ENCODE measurements around the gene EN1. TPM values are rescaled to one million over a fixed set of nuclear protein-coding genes. Genes with fewer than 3 reads are reported as not detected.
A peak's percentile ranks its signal among the peaks of the same experiment; 100 is the strongest.

Gene EN1
- total RNA-seq, 1 experiment from 2014 or later: not detected

DNA sequence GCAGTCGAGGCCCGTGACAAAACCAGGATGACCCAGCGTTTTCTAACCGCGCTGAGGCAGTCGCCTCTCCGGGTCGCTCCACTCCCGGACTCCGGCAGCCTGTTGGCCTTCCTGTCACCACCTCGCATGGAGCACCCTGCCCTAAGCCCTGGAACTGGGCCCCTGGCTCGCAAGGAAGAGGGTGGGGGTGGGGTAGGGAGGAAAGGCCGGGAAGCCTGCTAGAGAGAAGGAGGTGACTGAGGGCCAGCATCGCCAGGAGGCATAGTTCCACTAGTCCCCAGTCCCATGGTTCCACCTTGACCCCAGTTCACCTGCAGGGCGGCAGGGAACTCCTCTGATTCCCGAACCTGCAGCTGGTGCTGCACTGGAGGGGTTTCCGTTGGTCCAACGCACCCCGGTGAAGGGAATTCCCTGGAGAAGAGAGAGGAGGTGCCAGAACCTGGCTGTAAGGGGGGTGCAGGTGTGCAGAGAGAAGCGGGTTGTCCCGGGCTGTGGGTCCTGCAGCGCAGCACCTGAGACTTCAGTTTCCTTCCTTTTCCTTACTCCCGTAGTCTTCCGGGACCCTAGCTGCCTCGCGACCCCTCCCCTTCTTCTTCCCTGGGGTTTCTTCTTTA lies 11.8 kb upstream of the EN1 start (continued):
- TF ChIP-seq, protein P1, sequence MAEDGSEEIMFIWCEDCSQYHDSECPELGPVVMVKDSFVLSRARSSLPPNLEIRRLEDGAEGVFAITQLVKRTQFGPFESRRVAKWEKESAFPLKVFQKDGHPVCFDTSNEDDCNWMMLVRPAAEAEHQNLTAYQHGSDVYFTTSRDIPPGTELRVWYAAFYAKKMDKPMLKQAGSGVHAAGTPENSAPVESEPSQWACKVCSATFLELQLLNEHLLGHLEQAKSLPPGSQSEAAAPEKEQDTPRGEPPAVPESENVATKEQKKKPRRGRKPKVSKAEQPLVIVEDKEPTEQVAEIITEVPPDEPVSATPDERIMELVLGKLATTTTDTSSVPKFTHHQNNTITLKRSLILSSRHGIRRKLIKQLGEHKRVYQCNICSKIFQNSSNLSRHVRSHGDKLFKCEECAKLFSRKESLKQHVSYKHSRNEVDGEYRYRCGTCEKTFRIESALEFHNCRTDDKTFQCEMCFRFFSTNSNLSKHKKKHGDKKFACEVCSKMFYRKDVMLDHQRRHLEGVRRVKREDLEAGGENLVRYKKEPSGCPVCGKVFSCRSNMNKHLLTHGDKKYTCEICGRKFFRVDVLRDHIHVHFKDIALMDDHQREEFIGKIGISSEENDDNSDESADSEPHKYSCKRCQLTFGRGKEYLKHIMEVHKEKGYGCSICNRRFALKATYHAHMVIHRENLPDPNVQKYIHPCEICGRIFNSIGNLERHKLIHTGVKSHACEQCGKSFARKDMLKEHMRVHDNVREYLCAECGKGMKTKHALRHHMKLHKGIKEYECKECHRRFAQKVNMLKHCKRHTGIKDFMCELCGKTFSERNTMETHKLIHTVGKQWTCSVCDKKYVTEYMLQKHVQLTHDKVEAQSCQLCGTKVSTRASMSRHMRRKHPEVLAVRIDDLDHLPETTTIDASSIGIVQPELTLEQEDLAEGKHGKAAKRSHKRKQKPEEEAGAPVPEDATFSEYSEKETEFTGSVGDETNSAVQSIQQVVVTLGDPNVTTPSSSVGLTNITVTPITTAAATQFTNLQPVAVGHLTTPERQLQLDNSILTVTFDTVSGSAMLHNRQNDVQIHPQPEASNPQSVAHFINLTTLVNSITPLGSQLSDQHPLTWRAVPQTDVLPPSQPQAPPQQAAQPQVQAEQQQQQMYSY (CRISPR knock-in tag; IDR thresholded peaks at IDR 0.05): no peak
- no peak for TF ChIP-seq MXD4 (CRISPR knock-in tag; IDR thresholded peaks at IDR 0.05; ENCODE audit: borderline replicate concordance)
- no peak for TF ChIP-seq ETV6 (CRISPR knock-in tag; IDR thresholded peaks at IDR 0.05)
- no peak for TF ChIP-seq AFF4 (CRISPR knock-in tag; IDR thresholded peaks at IDR 0.05; ENCODE audit: borderline replicate concordance)
- no peak for TF ChIP-seq SP1 (CRISPR knock-in tag; conservative IDR thresholded peaks at IDR 0.05)
- TF ChIP-seq, protein P2, sequence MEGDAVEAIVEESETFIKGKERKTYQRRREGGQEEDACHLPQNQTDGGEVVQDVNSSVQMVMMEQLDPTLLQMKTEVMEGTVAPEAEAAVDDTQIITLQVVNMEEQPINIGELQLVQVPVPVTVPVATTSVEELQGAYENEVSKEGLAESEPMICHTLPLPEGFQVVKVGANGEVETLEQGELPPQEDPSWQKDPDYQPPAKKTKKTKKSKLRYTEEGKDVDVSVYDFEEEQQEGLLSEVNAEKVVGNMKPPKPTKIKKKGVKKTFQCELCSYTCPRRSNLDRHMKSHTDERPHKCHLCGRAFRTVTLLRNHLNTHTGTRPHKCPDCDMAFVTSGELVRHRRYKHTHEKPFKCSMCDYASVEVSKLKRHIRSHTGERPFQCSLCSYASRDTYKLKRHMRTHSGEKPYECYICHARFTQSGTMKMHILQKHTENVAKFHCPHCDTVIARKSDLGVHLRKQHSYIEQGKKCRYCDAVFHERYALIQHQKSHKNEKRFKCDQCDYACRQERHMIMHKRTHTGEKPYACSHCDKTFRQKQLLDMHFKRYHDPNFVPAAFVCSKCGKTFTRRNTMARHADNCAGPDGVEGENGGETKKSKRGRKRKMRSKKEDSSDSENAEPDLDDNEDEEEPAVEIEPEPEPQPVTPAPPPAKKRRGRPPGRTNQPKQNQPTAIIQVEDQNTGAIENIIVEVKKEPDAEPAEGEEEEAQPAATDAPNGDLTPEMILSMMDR (IDR thresholded peaks at IDR 0.05): no peak

DNA sequence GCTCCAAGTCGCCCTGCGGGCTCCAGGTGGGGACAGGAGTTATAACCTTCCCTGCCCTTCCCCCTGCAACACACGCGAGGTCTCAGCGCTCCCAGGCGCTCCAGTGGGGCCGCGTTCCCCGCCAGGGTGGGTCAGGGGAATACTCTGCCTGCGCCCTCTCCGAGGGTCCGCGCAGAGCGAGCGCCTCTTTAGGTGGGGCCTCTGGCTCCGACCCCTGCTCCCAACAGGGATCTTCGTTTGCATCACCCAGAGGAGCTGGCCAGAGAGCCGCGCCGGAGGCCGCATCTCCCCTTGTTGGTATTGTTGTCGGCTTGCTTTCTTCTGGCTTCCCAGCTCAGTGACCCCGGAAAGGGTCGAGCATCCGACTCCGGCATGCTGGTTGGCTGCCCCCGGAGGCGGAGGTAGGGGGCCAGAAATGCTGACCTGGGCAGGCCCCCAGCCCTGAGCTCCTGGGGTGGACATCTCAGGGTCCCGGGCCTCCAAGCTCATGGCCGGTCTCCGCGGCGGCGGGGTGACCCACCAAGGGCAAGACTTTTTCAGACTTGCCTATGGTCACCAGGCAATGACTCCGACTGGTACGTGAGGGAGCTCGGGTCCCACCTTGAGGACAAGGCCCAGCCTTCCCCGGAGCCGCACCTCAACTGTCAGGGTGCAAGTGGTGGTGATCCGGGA lies 11.2 kb upstream of the EN1 start:
- Mint-ChIP-seq H3K4me3 (peak overlapping the region; percentile 59), H3K36me3 (no peaks in the 10 kb centered on the region), H3K27ac (no peak overlapping the region), H3K27me3 (ENCODE audit: low read depth) (peaks cover 95% of the 10 kb centered on the region), H3K4me1 (peaks cover 42% of the 10 kb centered on the region), H3K9me3 (no peaks in the 10 kb centered on the region)
- TF ChIP-seq ESRRA (CRISPR knock-in tag; IDR thresholded peaks at IDR 0.05; ENCODE audit: borderline replicate concordance) (0 out of 2 replicates have a peak, but pooled peaks have one; percentile 16), MYBL2 (CRISPR knock-in tag; IDR thresholded peaks at IDR 0.05) (no peak), MAX (CRISPR knock-in tag; IDR thresholded peaks at IDR 0.05) (peak; percentile 0; the same call in 1 of the 2 replicates)
- DNase-seq (ENCODE audit: low spot score): peak; percentile 27
- no peak for ATAC-seq
- CTCF ChIA-PET: interaction anchor here (0.6 to 1.6 kb wide), 11 partner anchors 10 to 826 kb away, joined by 3 to 6 read pairs (median 3); no protein-coding TSS in a partner anchor
- POLR2A ChIA-PET: interaction anchor here (1.5 to 1.7 kb wide), 2 partner anchors 10 to 14 kb away, joined by 3 to 7 read pairs; no protein-coding TSS in a partner anchor

DNA sequence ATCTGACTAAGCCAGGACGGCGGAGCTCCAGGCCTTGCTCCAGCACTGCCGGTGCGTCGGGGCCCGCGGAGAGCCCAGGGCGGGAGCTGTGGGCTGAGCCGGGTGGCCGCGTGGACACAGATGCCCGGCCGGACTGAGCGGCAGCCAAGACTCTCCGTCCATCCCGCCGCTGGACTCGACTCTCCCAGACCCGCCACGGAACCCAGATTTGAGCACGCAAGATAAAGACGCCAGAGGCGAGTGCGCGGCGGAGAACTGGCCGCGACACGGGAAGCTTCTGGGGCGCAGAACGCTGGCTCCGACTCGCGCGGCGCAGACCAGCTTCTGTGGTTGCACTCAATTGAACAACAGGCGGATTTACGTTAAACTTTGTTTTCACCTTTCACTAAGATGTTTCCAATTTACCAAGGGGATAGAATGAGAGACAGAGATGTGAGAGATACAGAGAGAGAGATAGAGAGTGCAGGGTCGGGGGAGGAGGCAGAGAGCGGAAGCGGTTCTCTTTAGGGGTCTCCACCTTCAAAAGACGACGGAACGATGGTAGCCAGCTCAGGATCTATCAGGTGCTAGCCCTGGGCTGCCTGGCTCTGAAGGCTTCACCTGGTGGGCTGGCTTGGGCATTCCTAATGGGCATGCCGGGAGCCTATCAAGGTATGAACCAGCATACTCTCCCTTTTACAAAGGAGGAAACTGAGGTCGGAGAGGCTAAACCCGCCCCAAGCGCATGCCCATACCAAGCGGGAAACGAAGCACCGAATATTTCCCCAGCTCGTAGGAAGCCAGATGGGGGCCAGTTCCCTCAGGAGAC lies 10.4 kb upstream of the EN1 start:
- no peaks in the 10 kb centered on the region for H3K36me3 Mint-ChIP-seq
- peaks cover 50% of the 10 kb centered on the region for H3K4me1 Mint-ChIP-seq
- H3K4me3 Mint-ChIP-seq: peak overlapping the region; percentile 59
- DNase-seq (ENCODE audit: low spot score) (no peak), ATAC-seq (no peak)
- H3K27ac Mint-ChIP-seq: no peak overlapping the region
- no peaks in the 10 kb centered on the region for H3K9me3 Mint-ChIP-seq
- ChIA-PET CTCF (interaction anchor here (0.9 to 1.8 kb wide), 11 partner anchors 9 to 825 kb away, joined by 3 to 10 read pairs (median 3); partner anchors contain the start of gene EN1), POLR2A (interaction anchor here (1.5 to 1.7 kb wide), 2 partner anchors 10 to 13 kb away, joined by 3 to 7 read pairs; no protein-coding TSS in a partner anchor)
- TF ChIP-seq NR2C2 (CRISPR knock-in tag; IDR thresholded peaks at IDR 0.05): no peak
- 0 out of 2 replicates have a peak, but pooled peaks have one; percentile 6 for TF ChIP-seq SP1 (CRISPR knock-in tag; conservative IDR thresholded peaks at IDR 0.05)
- TF ChIP-seq MAX (CRISPR knock-in tag; IDR thresholded peaks at IDR 0.05): peak; percentile 15; the same call in 1 of the 2 replicates
- no peak for TF ChIP-seq FOXJ3 (CRISPR knock-in tag; IDR thresholded peaks at IDR 0.05; ENCODE audit: borderline replicate concordance)
- TF ChIP-seq, protein P3, sequence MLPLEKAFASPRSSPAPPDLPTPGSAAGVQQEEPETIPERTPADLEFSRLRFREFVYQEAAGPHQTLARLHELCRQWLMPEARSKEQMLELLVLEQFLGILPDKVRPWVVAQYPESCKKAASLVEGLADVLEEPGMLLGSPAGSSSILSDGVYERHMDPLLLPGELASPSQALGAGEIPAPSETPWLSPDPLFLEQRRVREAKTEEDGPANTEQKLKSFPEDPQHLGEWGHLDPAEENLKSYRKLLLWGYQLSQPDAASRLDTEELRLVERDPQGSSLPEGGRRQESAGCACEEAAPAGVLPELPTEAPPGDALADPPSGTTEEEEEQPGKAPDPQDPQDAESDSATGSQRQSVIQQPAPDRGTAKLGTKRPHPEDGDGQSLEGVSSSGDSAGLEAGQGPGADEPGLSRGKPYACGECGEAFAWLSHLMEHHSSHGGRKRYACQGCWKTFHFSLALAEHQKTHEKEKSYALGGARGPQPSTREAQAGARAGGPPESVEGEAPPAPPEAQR (CRISPR knock-in tag; IDR thresholded peaks at IDR 0.05): no peak
- peaks cover 100% of the 10 kb centered on the region for H3K27me3 Mint-ChIP-seq (ENCODE audit: low read depth)
